Uterus (tissue), 4 donors: ENCODE results near the gene SLC38A8. TPM values are rescaled to one million over a fixed set of nuclear protein-coding genes. Genes with fewer than 3 reads are reported as not detected.

Source experiments
- DNase-seq, 2 donors: peaks; one replicate each; pipeline ENCODE4 v3.0.0-alpha.2; 2019 to 2020
- H3K27ac ChIP-seq, 2 donors: fragments of 200-600 bp; sonication (generic); 1 replicate in 1 of 2; 2 replicates in 1 of 2; pipeline ENCODE4 v1.5.1; 2016 to 2018
- H3K27me3 ChIP-seq, 2 donors: fragments of 200-600 bp; sonication (generic); one replicate each; pipeline ENCODE4 v1.5.1; 2018 to 2019; ENCODE audit warnings: control low read depth in 1 of 2
- H3K36me3 ChIP-seq, 2 donors: fragments of 200-600 bp; sonication (generic); one replicate each; pipeline ENCODE4 v1.5.1; 2019; ENCODE audit warnings: control low read depth in 1 of 2
- H3K4me1 ChIP-seq, 2 donors: fragments of 200-600 bp; sonication (generic); one replicate each; pipeline ENCODE4 v1.5.1; 2018 to 2019; ENCODE audit warnings: control low read depth in 1 of 2
- H3K4me3 ChIP-seq, 2 donors: fragments of 200-600 bp; sonication (generic); 1 replicate in 1 of 2; 2 replicates in 1 of 2; pipeline ENCODE4 v1.5.1; 2018 to 2019; ENCODE audit warnings: mild to moderate bottlenecking in 1 of 2
- H3K9me3 ChIP-seq, 2 donors: fragments of 200-600 bp; sonication (generic); one replicate each; pipeline ENCODE4 v1.5.1; 2019; ENCODE audit warnings: control low read depth in 1 of 2
- POLR2A ChIP-seq, 2 donors: fragments of 450-650 bp; IDR thresholded peaks; one replicate each; pipeline ENCODE4 v1.6.1; 2016; ENCODE audit warnings: antibody characterized with exemption in 2 of 2, mild to moderate bottlenecking in 1 of 2, moderate library complexity in 1 of 2
- intact Hi-C: fragments of 100-400 bp; cut with DNase I; formaldehyde crosslinking; loops from one replicate; pipeline ENCODE4 v1.15.1; 2023; ENCODE audit warnings: low total_unique reads
- total RNA-seq, 4 donors: library from RNA; depleted of rRNA in 3 of 4; stranded (reverse); fragments of >200 nt in 3 of 4; gene quantifications; one replicate each; pipeline versions ENCODE4 v1.1.0 to v1.2.4, GENCODE V29; 2014 to 2023
- TF ChIP-seq, protein P1 (sequence below), 4 experiments: fragments of 200-600 bp in 2 of 4; fragments of 450-650 bp in 2 of 4; sonication (generic) in 2 of 4; IDR thresholded peaks; one replicate each; pipeline ENCODE4 v1.5.1; 2016 to 2019; ENCODE audit warnings: antibody characterized with exemption in 4 of 4, mild to moderate bottlenecking in 2 of 4, moderate library complexity in 1 of 4
- donor health status: DM: yes; HTN: yes; CAD: no.

SLC38A8 gene
- total RNA-seq, 4 donors from 2014 or later = 1.3 TPM; not detected in 3

DNA sequence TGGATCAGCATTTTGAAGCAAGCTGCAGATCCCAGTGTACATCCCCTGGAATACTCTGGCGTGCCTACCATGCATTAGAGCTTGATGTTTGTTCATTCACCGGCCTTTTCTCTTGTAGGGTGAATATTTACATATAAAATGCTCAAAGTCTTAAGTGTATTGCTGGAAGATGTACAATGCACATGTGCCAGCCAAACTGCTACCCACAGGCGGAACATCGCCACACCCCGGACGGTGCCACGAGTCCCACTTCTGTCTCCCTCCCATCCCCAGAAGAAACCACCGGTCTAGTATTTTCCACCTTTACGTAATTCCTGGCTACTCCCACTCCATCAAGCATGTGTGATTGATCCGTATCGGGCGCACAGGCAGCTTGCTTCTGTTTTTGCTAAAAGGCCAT, 4.1 kb downstream of the SLC38A8 start:
- intact Hi-C loops = no loop called here
- no peaks in the 10 kb centered on the region for H3K36me3 ChIP-seq

DNA sequence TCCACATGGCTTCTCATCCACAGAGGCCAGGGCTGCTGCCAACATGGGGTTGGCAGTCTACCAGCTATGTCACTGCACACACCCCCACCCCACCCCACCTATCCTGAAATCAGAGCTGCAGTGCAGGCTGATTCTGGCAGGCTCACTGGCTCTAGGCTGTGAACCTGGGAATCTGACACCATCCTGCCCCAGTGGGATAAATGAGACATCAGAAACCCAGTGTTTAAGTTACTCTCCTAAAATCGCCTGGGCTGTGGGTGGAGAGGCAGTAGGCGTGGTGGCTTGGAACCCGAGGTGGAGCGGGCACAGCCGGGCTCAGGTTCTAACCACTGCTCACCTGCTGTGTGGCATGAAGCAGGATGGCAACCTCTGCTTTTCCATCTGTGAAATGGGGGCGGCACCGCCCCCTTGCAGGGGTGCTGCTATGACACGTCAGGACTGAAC, 5.6 kb downstream of the SLC38A8 start:
- Histone ChIP-seq H3K4me1 (no peaks in the 10 kb centered on the region), H3K36me3 (no peaks in the 10 kb centered on the region), H3K27me3 (no peaks in the 10 kb centered on the region), H3K9me3 (no peaks in the 10 kb centered on the region), H3K27ac (no peak overlapping the region), H3K4me3 (no peak overlapping the region)
- intact Hi-C loops = no loop called here
- TF ChIP-seq POLR2A (IDR thresholded peaks at IDR 0.05) = no peak
- TF ChIP-seq, protein P1, sequence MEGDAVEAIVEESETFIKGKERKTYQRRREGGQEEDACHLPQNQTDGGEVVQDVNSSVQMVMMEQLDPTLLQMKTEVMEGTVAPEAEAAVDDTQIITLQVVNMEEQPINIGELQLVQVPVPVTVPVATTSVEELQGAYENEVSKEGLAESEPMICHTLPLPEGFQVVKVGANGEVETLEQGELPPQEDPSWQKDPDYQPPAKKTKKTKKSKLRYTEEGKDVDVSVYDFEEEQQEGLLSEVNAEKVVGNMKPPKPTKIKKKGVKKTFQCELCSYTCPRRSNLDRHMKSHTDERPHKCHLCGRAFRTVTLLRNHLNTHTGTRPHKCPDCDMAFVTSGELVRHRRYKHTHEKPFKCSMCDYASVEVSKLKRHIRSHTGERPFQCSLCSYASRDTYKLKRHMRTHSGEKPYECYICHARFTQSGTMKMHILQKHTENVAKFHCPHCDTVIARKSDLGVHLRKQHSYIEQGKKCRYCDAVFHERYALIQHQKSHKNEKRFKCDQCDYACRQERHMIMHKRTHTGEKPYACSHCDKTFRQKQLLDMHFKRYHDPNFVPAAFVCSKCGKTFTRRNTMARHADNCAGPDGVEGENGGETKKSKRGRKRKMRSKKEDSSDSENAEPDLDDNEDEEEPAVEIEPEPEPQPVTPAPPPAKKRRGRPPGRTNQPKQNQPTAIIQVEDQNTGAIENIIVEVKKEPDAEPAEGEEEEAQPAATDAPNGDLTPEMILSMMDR (IDR thresholded peaks at IDR 0.05) = no peak
- DNase-seq = no peak

More for the DNA sequence above, 4.1 kb downstream of the SLC38A8 start:
- TF ChIP-seq, protein P1 (IDR thresholded peaks at IDR 0.05) = no peak
- H3K27me3 ChIP-seq = no peaks in the 10 kb centered on the region
- no peak overlapping the region for H3K27ac ChIP-seq
- no peak overlapping the region for H3K4me3 ChIP-seq
- no peaks in the 10 kb centered on the region for H3K9me3 ChIP-seq
- DNase-seq = no peak
- no peaks in the 10 kb centered on the region for H3K4me1 ChIP-seq

DNA sequence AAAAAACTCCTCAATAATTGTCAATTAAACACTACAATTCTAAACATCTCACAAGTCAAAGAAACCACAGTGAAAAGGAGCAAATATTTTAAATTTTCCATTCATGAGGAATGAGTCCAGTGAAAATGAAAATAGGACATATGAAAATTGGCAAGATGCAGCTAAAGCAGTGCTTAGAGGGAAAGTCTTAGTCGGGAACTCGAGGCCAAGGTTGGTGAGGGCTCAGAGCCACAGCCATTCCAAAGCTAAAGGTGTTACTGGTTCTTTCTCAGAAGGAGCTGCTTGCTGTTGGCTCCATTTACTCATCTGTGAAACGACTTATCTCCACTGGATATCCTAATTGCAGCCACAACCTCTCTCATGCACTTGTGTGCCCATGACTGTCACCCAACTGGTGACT, 6.5 kb downstream of the SLC38A8 start:
- TF ChIP-seq, protein P1 (IDR thresholded peaks at IDR 0.05) = no peak
- TF ChIP-seq POLR2A (IDR thresholded peaks at IDR 0.05) = no peak
- H3K27me3 ChIP-seq = no peaks in the 10 kb centered on the region
- no peak overlapping the region for H3K27ac ChIP-seq
- intact Hi-C loops = no loop called here
- no peaks in the 10 kb centered on the region for H3K36me3 ChIP-seq
- no peaks in the 10 kb centered on the region for H3K9me3 ChIP-seq
- H3K4me1 ChIP-seq = no peaks in the 10 kb centered on the region
- no peak overlapping the region for H3K4me3 ChIP-seq
- no peak for DNase-seq

DNA sequence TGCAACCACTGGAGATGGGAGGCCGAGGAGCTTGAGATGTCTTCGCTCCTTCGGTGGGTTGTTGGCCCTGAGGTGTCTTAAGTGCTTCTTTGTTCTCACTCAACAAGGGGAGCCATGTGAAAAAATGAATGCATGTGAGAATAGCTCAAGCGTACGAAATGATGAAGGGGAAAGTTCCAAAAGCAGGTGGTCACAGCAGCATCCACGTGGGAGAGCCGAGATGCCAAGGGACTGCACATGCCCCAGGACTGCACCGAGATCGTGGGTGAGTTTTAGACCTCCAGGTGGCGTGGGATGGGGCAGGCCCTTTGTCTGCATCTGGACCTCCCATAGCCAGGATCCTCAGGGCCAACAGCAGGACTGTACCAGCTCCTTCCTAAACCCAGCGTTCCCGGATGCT, 8.1 kb downstream of the SLC38A8 start:
- intact Hi-C loops = no loop called here
- Histone ChIP-seq H3K27me3 (no peaks in the 10 kb centered on the region), H3K36me3 (no peaks in the 10 kb centered on the region), H3K27ac (no peak overlapping the region), H3K4me3 (no peak overlapping the region), H3K9me3 (no peaks in the 10 kb centered on the region), H3K4me1 (no peaks in the 10 kb centered on the region)
- DNase-seq = no peak
- TF ChIP-seq POLR2A (IDR thresholded peaks at IDR 0.05) = no peak
- TF ChIP-seq, protein P1 (IDR thresholded peaks at IDR 0.05) = no peak

DNA sequence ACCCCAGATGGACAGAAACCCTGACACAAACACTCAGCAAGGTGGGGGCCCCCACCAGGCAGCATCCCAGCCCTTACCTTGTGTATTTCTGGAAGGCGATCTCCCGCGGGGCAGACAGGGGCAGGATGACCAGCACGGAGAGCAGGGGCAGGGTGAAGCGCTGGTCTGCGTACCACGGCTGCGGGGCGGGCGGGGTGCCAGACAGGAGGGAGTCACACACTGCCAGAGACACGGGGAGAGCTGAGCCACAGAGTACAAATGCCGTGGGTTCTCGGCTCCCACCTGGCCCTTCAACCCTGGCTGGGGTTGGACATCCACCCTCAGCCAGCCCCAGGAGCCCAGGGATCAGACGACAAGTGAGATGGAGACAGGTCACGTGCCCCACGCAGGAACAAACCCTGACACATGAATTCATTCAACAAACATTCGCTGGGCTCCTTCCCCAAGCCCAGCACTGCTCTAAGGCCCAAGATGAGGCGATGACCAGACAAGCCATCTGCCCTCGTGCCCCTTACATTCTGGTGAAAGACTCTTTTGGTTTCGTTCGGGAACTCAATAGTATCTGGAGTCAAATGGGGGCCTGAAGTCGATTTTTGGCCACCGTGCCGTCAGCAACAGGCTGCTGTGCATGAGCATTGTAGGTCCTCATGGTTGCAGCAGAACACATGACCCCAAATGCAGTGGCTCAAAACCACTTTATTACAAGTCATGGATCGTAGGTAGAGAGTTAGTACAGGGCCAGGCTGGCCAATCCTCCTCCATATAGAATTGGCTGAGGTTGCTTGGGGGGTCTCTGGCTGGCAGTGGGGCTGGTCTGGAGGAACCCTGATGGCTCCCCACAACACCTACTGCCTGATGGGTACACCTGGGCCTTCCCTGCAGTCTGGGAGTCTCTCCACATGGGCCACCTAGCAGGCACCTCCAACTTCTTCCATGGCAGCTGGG, 9.1 kb downstream of the SLC38A8 start:
- H3K36me3 ChIP-seq = no peaks in the 10 kb centered on the region
- H3K4me3 ChIP-seq = no peak overlapping the region
- H3K27ac ChIP-seq = no peak overlapping the region
- no peak for TF ChIP-seq POLR2A (IDR thresholded peaks at IDR 0.05)
- TF ChIP-seq, protein P1 (IDR thresholded peaks at IDR 0.05) = no peak
- no peaks in the 10 kb centered on the region for H3K9me3 ChIP-seq
- no peaks in the 10 kb centered on the region for H3K27me3 ChIP-seq
- no peak for DNase-seq
- H3K4me1 ChIP-seq = no peaks in the 10 kb centered on the region
- intact Hi-C loops = no loop called here
